ENCODE data around the gene CRCP. TPM values are rescaled to one million over a fixed set of nuclear protein-coding genes. Genes with fewer than 3 reads are reported as not detected.
"Not testable (repeated sequence)": the region's sequence is repeated elsewhere in the genome, so short reads cannot be mapped to it uniquely, and the experiment has no call there.

Gene CRCP
- total RNA-seq, 2 donors from 2014 or later = 35.2 to 40.3 TPM

GRCh38 chr7:66150471-66150870 lies 35.8 kb downstream of the CRCP start:
- Mint-ChIP-seq H3K4me3 (no peak overlapping the region), H3K27ac (peak overlapping the region; percentile 88), H3K27me3 (no peaks in the 10 kb centered on the region), H3K36me3 (ENCODE audit: low read depth) (peaks cover 15% of the 10 kb centered on the region), H3K4me1 (peaks cover 20% of the 10 kb centered on the region)
- DNase-seq (no peak), ATAC-seq (no peak)
- no peaks in the 10 kb centered on the region for H3K9me3 ChIP-seq (ENCODE audit: control insufficient read depth, low read length, poor library complexity, severe bottlenecking)

DNA sequence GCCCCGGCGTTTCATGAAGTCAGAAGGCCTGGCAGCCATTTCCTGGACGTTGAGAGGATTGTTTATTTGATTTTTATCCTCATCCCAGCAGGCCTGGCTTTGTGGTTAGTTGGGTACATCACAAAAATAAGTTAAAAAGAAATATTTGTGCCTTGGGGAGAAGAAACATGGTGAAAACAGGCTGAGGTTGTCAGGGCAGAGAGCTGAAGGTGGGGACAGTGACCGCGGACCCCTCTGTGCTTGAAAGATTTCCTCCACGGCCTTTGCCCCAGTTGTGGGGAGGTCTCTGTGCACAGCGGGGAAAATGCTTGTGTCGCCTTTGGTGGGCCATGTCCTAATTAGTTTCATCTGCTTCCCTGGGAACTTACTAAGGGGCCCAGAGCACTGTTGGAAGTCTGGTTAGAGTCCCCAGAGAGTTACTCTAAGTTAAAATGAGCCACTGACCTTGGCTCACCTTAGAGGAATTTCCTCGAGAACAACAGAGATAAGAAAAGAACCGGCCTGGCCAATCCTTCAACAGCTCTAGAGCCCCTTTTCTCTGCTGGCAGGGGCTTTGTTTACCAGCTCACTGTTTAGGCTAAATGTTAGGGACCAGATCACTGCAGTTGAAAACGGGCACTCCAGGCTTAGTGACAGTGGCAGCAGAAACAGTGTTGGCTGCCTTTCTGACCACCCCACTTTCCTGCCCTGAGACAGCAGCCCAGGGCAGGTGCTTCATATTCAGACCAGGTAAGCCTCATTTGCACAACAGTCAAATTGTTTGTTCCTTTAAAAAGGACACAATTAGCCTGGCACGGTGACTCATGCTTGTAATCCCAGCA lies 37.9 kb downstream of the CRCP start:
- Mint-ChIP-seq H3K27ac (peak overlapping the region; percentile 32), H3K36me3 (ENCODE audit: low read depth) (peaks cover 11% of the 10 kb centered on the region)

DNA sequence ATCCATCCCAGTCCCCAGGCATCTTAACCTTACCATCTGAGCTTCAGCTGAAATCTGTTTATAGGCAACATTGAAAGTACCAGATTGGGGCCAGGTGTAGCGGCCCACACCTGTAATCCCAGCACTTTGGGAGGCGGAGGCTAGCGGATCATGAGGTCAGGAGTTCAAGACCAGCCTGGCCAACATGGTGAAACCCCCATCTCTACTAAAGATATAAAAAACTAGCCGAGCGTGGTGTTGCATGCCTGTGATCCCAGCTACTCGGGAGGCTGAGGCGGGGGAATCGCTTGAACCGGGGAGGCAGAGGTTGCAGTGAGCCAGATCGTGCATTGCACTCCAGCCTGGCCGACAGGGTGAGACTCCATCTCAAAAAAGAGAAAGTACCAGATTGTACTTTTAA lies 39.0 kb downstream of the CRCP start:
- DNase-seq (no peak), ATAC-seq (no peak)
- Mint-ChIP-seq H3K27me3 (no peaks in the 10 kb centered on the region), H3K27ac (no peak overlapping the region), H3K4me3 (no peak overlapping the region), H3K4me1 (peaks cover 8% of the 10 kb centered on the region), H3K36me3 (ENCODE audit: low read depth) (peaks cover 11% of the 10 kb centered on the region)
- no peaks in the 10 kb centered on the region for H3K9me3 ChIP-seq (ENCODE audit: control insufficient read depth, low read length, poor library complexity, severe bottlenecking)

More for the DNA sequence above, 37.9 kb downstream of the CRCP start:
- H3K9me3 ChIP-seq (ENCODE audit: control insufficient read depth, low read length, poor library complexity, severe bottlenecking) = no peaks in the 10 kb centered on the region
- no peak for DNase-seq
- Mint-ChIP-seq H3K27me3 (no peaks in the 10 kb centered on the region), H3K4me3 (no peak overlapping the region), H3K4me1 (peaks cover 14% of the 10 kb centered on the region)
- ATAC-seq = no peak

GRCh38 chr7:66156035-66156434 lies 41.4 kb downstream of the CRCP start:
- DNase-seq; ATAC-seq; H3K9me3 ChIP-seq (ENCODE audit: control insufficient read depth, low read length, poor library complexity, severe bottlenecking); H3K27ac Mint-ChIP-seq; H3K4me3 Mint-ChIP-seq; H3K4me1 Mint-ChIP-seq; H3K27me3 Mint-ChIP-seq: not testable (repeated sequence)
- H3K36me3 Mint-ChIP-seq (ENCODE audit: low read depth) = peaks cover 11% of the 10 kb centered on the region

DNA sequence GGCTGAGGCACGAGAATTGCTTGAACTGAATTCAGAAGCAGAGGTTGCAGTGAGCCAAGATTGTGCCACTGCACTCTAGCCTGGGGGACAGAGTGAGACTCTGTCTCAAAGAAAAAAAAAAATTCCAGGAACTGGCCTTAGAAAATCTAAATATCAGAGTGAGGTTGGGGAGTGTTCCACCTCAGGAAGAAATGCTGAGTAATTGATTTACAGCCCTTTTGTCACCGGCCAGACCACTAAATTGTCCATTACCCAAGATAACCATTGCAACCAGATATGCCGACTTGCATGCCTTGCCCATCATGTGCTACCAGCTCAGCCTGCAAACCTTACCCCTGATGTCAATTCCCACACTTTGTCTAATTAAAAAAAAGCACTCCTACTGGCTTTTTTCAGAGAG lies 42.4 kb downstream of the CRCP start:
- ATAC-seq = no peak
- Mint-ChIP-seq H3K36me3 (ENCODE audit: low read depth) (peaks cover 8% of the 10 kb centered on the region), H3K4me3 (no peak overlapping the region), H3K27me3 (no peaks in the 10 kb centered on the region), H3K27ac (no peak overlapping the region), H3K4me1 (peaks cover under 1% of the 10 kb centered on the region)
- no peaks in the 10 kb centered on the region for H3K9me3 ChIP-seq (ENCODE audit: control insufficient read depth, low read length, poor library complexity, severe bottlenecking)
- DNase-seq = no peak

DNA sequence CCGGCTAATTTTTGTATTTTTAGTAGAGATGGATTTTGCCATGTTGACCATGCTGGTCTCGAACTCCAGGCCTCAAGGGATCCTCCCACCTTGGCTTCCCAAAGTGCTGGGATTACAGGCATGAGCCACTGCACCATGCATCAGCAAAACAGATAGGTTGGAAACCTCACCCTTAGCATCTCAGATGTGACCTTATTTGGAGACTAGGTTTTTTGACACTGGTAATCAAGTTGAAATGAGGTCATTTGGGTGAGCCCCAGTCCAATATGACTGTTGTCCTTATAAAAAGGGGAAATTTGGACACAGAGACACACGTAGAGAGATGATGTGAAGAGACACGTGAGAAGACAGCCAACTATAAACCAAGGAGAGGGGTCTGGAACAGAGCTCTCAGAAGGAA lies 48.0 kb downstream of the CRCP start:
- Mint-ChIP-seq H3K4me3 (no peak overlapping the region), H3K4me1 (no peaks in the 10 kb centered on the region), H3K36me3 (ENCODE audit: low read depth) (no peaks in the 10 kb centered on the region), H3K27me3 (no peaks in the 10 kb centered on the region), H3K27ac (no peak overlapping the region)
- DNase-seq = no peak
- no peaks in the 10 kb centered on the region for H3K9me3 ChIP-seq (ENCODE audit: control insufficient read depth, low read length, poor library complexity, severe bottlenecking)
- ATAC-seq = no peak

DNA sequence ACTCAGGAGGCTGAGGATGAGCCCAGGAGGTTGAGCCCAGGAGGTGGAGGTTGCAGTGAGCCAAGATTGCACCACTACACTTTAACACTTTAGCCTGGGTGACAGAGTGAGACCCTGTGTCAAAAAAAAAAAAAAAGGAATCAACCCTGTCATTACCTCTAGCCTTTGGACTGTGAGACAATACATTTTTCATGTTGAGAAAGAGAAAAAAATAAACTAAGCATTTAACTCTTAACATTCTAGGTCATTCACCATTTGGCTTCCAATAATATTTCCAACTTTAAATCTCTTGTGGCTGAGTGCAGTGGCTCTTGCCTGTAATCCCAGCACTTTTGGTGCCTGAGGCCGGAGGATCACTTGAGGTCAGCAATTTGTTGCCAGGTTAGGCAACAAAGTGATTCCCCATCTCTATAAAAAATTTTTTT lies 48.6 kb downstream of the CRCP start:
- no peaks in the 10 kb centered on the region for H3K36me3 Mint-ChIP-seq (ENCODE audit: low read depth)
- no peaks in the 10 kb centered on the region for H3K27me3 Mint-ChIP-seq
- no peak overlapping the region for H3K27ac Mint-ChIP-seq
- no peak overlapping the region for H3K4me3 Mint-ChIP-seq
- ATAC-seq = no peak
- H3K9me3 ChIP-seq (ENCODE audit: control insufficient read depth, low read length, poor library complexity, severe bottlenecking) = no peaks in the 10 kb centered on the region
- no peaks in the 10 kb centered on the region for H3K4me1 Mint-ChIP-seq
- DNase-seq = no peak

DNA sequence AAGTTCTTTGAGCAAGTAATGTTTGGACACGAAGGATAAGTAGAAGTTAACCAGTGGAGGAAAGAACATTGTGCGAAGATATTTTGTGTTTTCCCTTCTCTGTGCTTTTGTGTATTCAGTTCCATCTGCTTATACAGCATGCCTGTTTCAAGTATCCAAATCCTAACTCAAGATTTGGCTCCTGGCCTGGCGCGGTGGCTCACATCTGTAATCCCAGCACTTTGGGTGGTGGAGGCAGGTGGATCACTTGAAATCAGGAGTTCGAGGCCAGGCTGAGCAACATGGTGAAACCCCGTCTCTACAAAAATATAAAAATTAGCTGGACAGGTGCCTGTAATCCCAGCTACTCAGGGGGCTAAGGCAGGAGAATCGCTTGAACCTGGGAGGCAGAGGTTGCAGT lies 49.7 kb downstream of the CRCP start:
- H3K9me3 ChIP-seq (ENCODE audit: control insufficient read depth, low read length, poor library complexity, severe bottlenecking) = no peaks in the 10 kb centered on the region
- Mint-ChIP-seq H3K27ac (no peak overlapping the region), H3K36me3 (ENCODE audit: low read depth) (no peaks in the 10 kb centered on the region), H3K4me1 (no peaks in the 10 kb centered on the region), H3K4me3 (no peak overlapping the region), H3K27me3 (no peaks in the 10 kb centered on the region)
- no peak for DNase-seq
- ATAC-seq = no peak

DNA sequence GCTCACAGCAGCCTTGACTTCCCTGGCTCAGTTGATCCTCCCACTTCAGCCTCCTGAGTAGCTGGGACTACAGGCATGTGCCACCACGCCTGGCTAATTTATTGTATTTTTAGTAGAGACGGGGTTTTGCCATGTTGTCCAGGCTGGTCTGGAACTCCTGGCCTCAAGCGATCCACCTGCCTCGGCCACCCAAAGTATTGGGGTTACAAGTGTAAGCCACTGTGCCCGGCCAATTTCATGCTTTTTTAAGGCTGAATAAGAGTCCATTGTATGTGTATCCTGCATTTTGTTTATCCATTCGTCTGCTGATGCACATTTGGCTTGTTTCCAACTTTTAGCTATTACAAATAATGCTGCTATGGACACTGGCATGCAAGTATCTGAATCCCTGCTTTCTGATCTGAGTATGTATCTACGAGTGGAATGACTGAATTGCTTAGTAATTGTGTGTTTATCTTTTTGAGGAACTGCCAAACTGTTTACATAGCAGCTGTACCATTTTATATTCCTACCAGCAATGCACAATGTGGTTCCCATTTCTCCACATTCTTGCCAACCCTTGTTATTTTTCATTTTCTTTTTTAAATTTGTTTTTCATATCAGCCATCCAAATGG lies 53.2 kb downstream of the CRCP start:
- H3K27me3 Mint-ChIP-seq = no peaks in the 10 kb centered on the region
- H3K9me3 ChIP-seq (ENCODE audit: control insufficient read depth, low read length, poor library complexity, severe bottlenecking) = no peaks in the 10 kb centered on the region
- DNase-seq = no peak
- ATAC-seq = no peak
- no peak overlapping the region for H3K27ac Mint-ChIP-seq
- no peak overlapping the region for H3K4me3 Mint-ChIP-seq
- no peaks in the 10 kb centered on the region for H3K36me3 Mint-ChIP-seq (ENCODE audit: low read depth)
- H3K4me1 Mint-ChIP-seq = no peaks in the 10 kb centered on the region

GRCh38 chr7:66169616-66170015 lies 55.0 kb downstream of the CRCP start:
- Mint-ChIP-seq H3K4me3 (no peak overlapping the region), H3K27me3 (no peaks in the 10 kb centered on the region), H3K36me3 (ENCODE audit: low read depth) (no peaks in the 10 kb centered on the region), H3K27ac (no peak overlapping the region), H3K4me1 (no peaks in the 10 kb centered on the region)
- no peak for ATAC-seq
- DNase-seq = no peak
- no peaks in the 10 kb centered on the region for H3K9me3 ChIP-seq (ENCODE audit: control insufficient read depth, low read length, poor library complexity, severe bottlenecking)

GRCh38 chr7:66170309-66171231 lies 55.9 kb downstream of the CRCP start:
- H3K36me3 Mint-ChIP-seq (ENCODE audit: low read depth) = no peaks in the 10 kb centered on the region
- DNase-seq (no peak), ATAC-seq (no peak)
- no peaks in the 10 kb centered on the region for H3K9me3 ChIP-seq (ENCODE audit: control insufficient read depth, low read length, poor library complexity, severe bottlenecking)
- no peak overlapping the region for H3K27ac Mint-ChIP-seq
- H3K4me1 Mint-ChIP-seq = no peaks in the 10 kb centered on the region
- H3K27me3 Mint-ChIP-seq = no peaks in the 10 kb centered on the region
- no peak overlapping the region for H3K4me3 Mint-ChIP-seq

GRCh38 chr7:66172536-66173401 lies 58.1 kb downstream of the CRCP start:
- DNase-seq; H3K36me3 Mint-ChIP-seq (ENCODE audit: low read depth); H3K4me1 Mint-ChIP-seq; ATAC-seq; H3K27me3 Mint-ChIP-seq; H3K4me3 Mint-ChIP-seq; H3K9me3 ChIP-seq (ENCODE audit: control insufficient read depth, low read length, poor library complexity, severe bottlenecking): not testable (repeated sequence)
- peak overlapping the region; percentile 8 for H3K27ac Mint-ChIP-seq
